ENCODE data around the gene NAV2.

DNA sequence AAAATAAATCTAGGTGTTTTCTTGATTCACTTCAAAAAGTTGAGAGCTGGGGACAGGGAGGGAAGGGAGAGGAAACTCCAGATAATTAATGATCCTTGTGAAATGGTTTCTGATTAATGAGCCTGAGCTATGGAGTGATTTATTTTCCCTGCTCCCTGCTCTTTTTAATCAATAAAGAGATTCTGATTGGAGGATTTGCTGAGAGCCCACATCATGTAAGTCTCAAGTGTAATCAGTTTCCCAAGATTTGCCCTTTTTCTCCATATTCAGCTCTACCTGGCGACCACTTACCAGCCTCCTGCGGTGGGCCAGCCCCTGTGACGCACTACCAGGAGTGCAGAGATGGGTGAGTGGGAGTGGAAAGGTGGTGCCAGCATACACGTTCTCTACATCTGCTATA is 114.0 kb downstream of the NAV2 start:
- TF ChIP-seq, protein P1, sequence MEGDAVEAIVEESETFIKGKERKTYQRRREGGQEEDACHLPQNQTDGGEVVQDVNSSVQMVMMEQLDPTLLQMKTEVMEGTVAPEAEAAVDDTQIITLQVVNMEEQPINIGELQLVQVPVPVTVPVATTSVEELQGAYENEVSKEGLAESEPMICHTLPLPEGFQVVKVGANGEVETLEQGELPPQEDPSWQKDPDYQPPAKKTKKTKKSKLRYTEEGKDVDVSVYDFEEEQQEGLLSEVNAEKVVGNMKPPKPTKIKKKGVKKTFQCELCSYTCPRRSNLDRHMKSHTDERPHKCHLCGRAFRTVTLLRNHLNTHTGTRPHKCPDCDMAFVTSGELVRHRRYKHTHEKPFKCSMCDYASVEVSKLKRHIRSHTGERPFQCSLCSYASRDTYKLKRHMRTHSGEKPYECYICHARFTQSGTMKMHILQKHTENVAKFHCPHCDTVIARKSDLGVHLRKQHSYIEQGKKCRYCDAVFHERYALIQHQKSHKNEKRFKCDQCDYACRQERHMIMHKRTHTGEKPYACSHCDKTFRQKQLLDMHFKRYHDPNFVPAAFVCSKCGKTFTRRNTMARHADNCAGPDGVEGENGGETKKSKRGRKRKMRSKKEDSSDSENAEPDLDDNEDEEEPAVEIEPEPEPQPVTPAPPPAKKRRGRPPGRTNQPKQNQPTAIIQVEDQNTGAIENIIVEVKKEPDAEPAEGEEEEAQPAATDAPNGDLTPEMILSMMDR (IDR thresholded peaks at IDR 0.05; ENCODE audit: borderline replicate concordance, extremely low read depth, low read length, poor library complexity, severe bottlenecking) = no peak
- TF ChIP-seq EZH2 (IDR thresholded peaks at IDR 0.05; ENCODE audit: borderline replicate concordance, low read depth, low read length, severe bottlenecking) = no peak

Measured in DND-41 (cell line).